Activated T-cell treated with anti-CD3 and anti-CD28 coated beads for 48 hours (primary cell): ENCODE results near the gene PABPC1L.
A peak's percentile ranks its signal among the peaks of the same experiment; 100 is the strongest.

ENCODE experiments used
- DNase-seq: peaks from one replicate; pipeline ENCODE4 v3.0.0-alpha.2; 2020; ENCODE audit warnings: low read depth

PABPC1L gene

DNA sequence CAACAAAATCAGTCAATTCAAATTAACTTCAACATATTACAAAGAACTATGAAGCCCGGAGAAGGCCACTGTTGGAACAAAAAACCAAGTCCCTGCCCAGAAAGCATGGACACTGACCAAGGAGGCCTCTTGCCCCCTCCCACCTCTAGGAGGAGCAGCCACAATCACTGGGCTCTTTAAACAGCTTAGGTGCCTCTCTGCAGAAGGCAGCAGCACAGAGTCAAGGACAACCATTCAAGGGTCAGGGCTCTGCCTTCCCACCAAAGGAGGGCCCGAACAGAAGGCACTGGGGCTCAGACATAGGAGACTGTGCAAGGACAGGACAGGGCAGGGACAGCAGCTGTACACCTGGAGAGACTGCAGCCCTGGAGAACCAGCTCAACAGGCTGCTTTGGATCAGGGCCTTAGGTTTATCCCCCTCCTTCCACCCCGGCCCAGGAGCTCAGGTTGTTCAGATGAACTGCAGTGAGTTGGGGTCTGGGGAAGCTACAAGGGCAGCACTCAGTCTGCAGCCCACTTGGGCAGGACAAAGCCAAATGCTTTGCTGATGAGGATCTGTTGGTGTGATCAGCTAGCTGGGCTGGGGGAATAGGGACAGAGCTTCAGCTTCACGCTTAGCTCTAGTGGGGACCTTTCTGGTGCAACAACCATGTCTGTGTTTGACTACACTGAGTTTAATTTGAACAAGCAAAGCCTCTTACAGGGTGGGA is 32.6 kb downstream of the PABPC1L start:
- no peak for DNase-seq

DNA sequence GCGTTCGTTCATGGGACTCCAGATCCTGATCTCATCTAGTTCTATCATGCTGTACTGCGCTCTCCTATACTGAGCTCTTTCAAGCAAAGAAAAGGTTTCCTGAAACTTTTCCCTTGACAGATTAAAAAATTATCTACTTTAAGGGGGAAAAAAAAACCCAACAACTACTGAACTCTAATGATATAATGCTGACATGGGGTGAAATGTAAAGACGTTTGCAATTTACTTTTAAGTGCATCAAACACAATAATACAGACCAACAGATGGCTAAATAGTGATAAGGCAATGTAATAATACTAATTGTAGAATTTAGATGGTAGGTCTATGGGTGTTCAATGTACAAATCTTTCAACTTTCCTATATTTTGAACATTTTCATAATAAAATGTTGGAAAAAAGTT is 34.0 kb downstream of the PABPC1L start:
- no peak for DNase-seq

DNA sequence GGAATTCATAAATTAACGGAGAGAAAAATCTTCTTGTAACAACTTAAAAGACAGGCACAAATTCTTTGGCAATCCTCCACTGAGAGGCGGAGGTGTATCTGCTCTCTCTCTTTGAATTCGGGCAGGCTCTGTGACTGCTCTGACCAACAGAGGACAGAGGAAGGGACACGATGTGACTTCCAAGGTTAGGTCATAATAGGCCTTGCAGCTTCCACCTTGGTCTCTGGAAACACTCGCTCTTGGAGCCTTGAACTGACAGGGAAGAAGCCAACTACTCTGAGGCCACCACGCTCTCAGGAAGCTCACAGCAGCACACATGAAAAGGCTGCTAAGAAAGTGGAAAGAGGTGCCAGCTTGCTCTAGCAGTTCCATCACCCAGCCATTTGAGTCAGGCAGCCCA is 35.4 kb downstream of the PABPC1L start:
- no peak for DNase-seq

DNA sequence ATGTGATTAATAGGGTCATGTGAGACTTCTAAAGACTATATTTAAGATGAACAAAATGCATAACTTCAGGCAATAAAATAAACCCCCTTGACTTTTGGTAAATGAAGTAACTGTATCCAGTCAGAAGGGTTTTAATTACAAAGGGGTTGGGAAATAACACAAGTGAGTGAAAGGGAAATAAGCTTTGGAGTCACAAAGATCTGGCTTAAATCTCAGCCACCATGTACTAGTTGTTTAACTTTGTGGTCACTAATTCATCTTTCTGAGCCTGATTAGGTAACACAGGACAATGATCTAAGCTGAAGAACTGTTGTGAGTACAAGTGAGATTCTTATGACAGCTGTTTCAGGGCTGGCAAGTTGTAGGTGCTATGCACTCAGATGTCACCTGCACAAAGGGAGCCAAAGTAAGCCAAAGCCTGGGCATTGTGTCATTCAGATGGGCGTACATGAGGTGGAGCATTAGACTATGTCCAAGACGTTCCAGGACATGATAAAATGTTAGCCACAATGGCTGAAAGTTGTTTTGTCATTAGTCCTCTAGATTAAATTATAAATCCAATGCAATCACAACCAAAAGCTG is 36.5 kb downstream of the PABPC1L start:
- no peak for DNase-seq

DNA sequence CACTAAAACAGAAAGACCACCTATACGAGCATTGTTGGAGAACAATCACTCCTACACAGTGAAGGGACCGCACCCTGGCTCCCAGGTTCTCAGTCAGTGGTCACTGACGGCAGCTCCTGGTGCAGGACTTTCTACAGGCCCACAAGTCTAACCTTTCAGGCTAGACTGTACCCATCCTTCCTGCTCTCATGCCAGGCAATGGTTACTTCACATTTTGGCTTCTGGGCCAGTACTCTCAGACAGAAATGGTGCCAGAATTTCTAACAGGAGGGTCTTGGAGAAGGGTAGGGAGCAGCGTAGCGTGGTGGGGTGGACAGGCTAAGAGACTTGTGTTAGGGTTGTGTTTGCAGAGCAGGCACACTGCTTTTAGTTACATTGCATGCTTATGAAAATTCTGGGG is 38.2 kb downstream of the PABPC1L start:
- no peak for DNase-seq

DNA sequence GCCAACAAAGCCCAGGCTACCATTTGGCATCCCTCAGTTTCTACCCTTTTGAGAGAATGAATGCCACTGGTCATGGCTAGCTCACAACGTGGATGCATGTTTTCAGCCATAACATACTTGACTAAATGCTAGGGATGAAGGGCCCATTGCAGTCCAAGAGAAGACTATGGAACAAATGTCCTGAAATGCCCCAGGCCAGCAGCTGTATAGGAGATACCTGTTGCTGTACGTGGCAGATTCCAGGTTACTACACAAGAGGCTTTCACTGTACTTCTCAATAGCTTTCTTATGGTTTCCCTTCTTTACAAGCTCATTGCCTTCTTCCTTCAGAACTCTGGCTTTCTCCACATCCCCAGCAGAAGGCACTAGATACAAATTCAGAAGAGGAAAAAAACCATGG is 38.7 kb downstream of the PABPC1L start:
- DNase-seq: no peak

DNA sequence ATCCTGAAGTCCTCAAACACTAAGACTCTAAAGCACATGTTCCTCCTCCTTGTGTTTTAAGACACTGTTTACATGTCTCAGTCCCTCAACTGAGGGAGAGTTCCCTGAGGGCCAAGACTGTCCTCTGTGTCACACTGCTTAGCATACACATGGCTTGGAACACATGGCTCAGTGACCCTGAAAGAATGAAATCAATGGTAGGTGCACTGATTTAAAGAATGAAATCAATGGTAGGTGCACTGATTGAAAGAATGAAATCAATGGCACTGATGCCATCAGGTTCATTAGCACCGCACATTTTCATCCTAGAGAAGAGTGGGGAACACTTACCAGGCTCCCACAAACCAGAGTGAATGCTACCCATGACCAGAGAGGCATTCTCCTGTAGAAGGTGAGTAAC is 40.5 kb downstream of the PABPC1L start:
- no peak for DNase-seq

DNA sequence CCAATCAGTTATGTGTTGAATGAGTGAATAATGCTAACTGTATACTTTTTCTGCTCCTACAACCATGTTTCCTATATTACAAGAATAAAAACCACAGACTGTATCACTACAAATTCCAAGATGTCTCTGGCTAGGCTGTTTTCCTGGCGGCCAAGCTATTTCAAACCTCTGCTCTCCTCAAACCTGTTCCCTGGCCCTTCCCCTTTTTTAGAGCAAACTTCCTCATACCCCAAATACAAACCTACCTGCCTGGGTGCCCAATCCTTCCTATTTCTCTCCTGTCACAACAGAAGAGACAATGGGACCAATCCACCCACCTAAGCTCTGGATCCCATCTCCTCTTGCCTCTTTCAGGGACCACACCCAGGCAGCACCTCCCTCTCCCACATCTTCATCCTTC is 42.9 kb downstream of the PABPC1L start:
- no peak for DNase-seq

DNA sequence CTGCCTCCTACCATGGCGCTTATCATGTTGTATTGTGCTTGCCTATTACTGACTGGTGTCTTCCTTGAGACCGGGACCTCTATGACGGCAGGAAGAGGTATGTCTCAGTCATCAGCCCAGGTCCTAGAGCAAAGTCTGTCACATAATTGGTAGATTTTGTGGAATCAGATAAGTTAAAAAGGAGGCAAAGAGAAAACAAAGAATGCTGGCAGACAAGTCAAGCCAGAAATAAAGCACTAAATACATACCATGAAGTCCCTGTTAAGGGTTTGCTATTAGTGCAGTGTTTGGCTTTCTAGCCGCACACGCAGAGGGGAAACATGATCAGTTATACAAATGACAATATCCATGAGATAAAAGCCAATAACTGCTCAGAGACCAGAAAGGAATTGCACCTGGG is 44.4 kb downstream of the PABPC1L start:
- DNase-seq: no peak

DNA sequence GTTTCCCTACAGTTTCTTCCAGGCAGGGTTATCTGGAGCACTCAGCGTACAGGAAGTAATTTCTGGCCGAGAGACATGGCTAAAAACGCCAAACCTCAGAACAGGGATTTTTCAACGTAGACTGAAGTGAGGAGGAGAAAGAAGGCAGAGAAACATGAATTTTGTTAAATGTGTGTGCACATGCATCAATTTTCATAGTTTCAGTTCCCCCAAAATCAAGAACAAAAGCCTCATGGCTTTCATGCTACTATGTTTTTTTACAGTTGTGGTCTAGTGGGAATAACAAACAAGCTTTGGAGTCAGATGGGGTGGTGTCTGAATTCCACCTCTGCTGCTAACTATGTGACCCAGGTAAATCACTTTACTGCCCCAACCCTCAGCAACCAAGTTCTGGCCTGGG is 45.4 kb downstream of the PABPC1L start:
- DNase-seq: no peak

DNA sequence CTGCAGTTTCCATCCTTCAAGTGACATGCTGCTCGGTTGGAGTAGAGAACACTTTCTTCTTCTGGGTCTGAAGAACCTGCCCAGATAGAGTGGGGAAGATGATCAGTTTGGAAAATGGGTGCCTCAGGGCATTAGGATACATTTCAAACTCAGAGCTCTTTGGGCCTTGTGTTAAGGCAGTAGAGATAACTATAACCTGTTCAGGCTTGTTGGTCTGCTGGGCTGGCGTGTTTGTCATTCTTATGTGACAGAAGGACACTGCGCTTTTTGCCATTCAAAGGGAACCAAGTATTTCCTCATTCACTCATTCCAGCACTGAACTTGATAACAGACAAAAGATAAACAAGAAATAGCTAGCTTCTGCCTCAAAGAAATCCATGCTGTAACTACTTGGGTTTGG is 46.5 kb downstream of the PABPC1L start:
- DNase-seq: no peak

DNA sequence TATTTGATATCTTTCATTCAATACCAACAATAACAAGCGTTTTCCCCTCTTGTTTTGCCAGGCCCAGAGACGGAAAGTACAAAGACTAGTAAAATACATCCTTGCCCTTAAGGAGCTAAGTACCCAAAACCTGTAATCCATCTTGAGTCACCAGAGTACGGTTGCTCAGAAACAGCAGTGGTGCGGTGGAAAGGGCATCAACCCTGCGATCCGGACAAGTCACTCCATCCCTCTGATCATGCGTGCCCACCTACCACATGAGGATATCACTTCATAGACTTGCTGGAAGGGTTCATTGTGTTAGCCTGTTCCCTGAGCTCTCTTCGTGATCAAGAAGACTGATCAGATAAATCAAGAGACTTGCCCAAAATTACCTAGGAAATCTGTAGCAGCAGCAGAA is 48.4 kb downstream of the PABPC1L start:
- no peak for DNase-seq

DNA sequence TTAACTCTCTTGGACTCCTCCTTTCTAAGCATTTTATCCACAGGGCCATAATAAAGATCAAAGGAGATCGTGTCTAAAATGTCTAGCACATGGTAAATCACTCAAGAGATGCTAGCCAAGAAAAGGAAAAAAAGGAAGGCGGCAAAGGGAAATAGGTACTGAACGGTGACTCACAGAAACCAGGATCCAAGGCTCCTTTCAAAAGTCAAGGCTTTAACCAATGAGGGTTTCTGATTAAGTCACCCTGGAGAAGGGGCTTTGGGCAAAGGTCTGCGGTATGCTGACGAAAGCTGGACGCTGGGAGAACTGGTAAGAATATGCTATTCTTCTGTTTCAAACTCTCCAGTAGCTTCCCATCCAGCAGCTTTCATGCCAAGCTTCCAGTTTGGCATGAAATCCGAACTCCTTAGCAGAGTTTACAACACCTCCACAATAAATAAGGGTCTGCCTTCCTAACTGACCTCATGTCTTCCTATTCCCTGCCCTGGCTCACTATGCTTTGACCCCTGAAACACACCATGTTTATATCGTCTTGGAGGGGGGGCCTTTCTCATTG is 49.3 kb downstream of the PABPC1L start:
- DNase-seq: no peak

DNA sequence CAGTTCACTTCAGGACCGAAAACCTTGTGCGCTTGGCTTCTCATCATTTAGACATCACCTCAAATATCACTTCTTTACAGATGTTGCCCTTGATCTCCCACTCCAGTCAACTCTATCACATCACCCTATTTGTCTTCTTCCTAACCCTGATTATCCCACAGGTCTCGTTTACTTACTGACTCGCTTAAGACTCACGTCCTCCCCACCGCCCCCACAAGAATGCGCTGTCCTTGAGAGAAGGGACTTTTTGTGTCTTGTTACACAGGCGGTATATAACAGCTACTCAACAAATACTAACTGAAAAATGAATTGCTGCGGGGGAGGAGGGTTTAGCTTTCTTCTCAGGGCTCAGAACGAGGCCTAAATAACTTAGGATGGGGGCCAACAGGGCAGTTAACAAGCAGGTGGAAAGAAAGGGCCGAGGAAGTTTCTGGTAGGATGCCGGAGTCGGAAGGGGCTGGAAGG is 49.8 kb downstream of the PABPC1L start:
- DNase-seq: peak; percentile 60

DNA sequence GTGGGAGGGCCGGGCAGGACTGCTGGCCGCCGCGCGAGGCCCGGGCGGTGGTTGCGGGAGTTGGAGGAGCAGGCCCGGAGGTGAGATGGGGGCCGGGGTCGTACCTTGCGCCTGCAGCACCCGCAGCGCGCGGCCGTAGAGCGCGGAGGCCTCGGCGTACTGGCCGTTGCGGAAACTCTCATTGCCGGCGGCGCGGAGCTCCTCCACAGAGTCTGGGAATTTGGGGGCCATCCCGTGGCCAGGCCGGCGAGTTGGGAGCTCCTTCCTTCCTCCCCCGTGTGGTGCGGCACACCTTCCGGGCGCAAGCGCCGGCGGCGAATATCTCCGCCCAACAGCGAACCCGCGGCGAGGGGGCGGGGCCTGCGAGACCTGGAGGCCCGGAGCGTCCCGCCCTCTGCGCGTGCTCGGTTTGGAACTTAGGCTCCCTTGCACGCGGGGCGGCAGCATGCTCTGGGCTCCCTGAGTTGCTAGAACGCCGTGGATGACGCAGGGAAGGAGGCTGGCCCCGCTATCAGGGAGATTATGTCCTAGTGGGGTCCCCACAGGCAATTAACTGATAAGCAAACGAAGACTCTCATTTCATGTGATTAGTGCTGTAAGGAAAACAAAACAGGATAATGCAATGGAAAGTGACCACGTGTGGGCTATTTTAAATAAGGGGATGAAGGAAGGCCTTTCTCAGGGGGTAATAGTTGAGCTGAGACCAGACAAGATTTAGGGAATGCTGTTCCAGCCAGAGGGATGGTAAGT is 50.4 kb downstream of the PABPC1L start, which contains the start of gene TOMM34:
Gene TOMM34, minus strand, starts transcription at position 295 of the 750 bp plus-strand sequence. Its CDS starts 64 bp downstream, at position 231.
- peak; percentile 97 for DNase-seq

DNA sequence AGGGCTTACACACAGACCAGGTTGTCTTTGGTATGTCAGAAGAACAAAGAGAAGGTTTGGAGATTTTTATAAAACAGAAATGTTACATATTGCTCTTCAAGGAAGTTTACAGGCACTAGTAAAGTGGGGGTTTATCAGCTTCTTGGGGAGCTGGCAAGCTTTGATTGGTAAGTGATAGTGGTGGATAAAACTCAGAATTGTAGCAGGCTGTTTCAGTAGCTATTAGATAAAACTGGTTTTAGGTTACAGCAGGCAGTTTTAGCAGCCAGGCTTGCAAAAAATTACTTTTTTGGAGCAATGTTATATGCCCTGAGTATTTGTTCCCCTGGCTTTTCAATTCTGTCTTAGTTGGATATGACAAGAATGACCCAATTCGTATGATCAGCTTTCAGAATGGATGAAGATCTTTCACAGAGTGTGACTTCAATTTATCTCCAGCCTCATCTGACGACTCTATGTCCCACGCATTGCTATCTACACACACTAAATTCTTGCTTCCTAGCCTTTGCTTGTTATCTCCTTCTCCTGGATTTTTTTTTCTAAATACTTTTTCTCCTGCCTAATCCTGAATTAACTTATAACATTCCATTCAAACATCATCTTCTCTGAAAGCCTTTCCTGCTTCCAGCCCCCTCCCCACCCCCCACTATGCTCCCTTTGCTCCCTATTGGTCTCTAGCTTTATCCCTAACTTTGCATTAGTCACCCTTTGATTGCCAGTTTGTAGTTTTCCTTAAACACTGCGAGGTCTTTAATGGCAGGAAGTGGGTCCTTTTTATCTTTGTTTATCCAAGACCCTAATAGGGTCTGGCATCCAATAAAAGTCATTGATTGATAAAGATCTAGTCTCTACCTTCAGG is 51.4 kb downstream of the PABPC1L start:
- no peak for DNase-seq

DNA sequence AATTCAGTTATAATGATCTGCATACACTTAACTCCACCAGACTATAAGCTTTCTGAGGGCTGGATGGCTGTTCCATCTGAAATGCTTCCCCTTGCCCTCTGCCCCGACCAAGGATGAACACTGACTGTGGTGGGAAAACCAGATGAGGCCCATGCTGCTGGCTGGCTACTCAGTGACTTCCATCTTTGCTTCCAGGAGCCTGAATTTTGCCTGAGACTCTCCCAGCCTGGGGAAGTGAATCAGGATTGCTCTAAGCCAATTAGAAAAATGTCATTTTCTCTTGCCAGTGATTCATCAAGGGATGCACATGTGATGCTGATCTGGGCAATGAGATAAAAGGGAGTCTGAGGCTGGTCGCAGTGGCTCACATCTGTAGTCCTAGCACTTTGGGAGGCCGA is 52.0 kb downstream of the PABPC1L start:
- no peak for DNase-seq

DNA sequence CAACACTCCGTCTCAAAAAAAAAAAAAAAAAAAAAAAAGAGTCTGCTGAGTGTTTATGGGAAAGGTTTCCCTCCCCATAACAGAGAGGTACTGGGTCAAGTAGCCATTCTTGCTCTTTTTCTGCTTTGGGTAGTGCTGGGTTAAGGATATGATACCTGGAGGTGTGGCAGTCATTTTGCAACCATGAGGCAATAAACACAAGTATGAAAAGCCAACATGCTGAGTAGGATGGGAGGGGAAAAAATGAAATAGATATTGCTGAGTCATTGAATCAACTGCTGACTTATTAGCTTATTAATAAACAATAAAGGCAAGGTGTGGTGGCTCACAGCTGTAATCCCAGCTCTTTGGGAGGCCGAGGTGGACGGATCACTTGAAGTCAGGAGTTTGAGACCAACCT is 52.6 kb downstream of the PABPC1L start:
- no peak for DNase-seq

DNA sequence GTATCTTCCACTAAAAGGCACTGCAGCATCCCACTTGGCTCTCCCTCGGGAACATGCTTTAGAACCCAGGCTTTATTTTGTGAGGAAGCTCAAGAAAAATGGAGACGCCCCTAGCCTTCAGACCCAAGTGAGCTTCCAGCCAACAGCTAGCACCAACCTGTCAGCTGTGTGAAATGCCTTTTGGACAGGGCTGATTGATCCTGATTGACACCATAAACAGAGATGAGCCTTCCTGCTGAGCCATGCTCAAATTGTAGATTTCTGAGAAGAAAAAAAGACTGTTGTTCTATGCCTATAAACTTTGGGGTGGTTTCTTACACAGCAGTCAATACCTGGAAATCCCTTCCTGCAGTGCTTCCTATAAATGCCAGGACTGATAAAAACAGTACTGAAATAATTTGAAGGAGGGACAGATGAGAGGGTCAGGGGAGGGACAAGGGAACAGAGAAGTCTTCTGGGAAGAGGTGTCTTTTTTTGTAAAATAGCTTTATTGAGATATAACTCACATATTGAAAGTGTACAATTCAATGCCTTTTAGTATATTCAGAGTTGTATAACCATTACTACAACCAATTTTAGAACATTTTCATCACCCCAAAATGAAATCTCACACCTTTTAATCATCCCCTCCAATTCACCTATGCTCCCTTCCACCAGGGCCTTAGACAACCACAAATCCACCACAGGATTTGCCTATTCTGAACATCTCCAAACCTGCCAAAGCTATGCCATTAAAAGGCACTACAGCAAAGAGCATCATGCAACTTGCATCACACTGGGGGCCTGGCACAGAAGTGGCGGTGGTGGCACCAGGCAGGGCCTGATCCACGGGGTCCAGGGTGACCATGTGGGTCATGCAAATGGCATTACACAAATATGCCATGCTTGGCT is 53.7 kb downstream of the PABPC1L start:
- no peak for DNase-seq

DNA sequence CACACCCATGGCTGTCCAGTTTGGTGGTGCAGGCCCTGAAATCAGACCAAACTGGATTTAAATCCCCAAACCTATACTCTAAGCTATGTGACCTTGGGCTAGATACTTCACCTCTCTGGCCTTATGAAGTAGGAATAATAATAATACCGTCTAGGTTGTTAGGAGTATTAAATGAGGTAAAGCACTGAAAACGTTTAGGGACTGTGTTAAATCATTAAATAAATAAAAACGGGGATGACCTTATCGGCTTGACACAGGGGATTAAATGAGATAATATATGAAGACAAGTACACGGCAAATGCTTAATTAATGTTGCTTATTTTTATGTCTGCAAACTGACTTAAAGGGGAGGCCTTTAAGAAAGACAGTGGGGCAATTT is 55.8 kb downstream of the PABPC1L start:
- DNase-seq: no peak
